DMS79 (cell line): ENCODE measurements around the gene MYCBP2.

Experiments used
- DNase-seq: peaks from one replicate; lab custom pipeline; 2025; lab: John Stamatoyannopoulos, UW

Gene MYCBP2

DNA sequence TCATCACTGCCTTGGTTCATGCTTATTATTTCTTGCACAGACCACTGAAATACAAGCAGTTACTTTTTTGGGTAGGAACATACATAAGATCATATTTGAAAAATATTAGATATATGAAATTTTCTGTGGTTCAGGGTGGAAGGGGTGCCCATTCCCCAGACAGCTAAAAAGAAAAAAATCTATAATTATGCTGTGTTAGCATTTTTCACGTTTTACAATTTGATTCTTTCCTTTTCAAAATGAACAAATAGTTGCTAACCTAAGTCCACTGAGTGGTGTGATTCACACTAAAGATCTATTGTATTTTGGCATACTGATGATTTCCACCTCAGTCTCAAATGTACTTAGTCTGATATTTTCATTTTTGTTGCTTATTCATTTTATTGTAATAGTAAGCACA lies 233.2 kb downstream of the MYCBP2 start:
- DNase-seq, result no peak

GRCh38 chr13:77084755-77085154 lies 242.1 kb downstream of the MYCBP2 start:
- DNase-seq, result no peak

- no peak for DNase-seq
Measured at GRCh38 chr13:77079902-77080413, 246.9 kb downstream of the MYCBP2 start.

DNA sequence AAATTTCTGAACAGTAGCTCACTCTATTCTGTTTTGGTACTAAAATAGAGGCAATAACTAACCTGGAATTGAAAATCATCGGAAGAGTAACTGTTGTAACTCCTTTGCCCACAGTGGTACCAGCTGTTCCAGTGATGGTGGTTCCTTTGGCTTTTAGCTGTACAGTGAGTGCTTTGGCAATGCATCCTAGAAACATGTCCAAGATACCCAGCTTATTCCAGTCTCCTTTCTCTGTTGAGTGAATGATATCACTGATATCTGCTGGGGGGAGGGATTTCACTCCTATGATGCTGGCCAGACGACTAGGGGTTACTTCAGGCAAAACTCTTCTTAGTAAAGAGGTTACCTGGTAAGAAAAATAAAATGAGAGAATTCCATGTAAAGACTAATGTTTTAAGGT lies 259.4 kb downstream of the MYCBP2 start:
- no peak for DNase-seq

- no peak for DNase-seq
Measured at GRCh38 chr13:77065461-77066147, 261.3 kb downstream of the MYCBP2 start.

DNA sequence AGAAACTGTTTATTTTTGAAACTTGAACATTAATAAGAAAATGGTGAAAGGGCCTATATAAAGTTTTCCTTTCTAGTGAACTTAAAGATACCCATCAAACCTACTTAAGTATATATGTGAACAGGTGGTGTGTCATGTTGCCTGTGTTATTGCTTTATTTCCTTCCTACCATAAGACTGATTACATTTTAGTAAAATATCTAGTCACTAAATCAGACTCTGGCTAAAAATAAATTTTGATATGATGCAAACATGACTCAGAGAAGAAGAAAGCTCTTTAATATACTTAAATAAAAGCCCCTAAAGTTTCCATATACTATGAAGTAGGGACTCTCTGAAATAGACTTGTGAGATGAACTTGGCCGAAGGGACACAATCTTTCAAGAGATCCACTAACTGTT lies 264.8 kb downstream of the MYCBP2 start:
- no peak for DNase-seq

DNA sequence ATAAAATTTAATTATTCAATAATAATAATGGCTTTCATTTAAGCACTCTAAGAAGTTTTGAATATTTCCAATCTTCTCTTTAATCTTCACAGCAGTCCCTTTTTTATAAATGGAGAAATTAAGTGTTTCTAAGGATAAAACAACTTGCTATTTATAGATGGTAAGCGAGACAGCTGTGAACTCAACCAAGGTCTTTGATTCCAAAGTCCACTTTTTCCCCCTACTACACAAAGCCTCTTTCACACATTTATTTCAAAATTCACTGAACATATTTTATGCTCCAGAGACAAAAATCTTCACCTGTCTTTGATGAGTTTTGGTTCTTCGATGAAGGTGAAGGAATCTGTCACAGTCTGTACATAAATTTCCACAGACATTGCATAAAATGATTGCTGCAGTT lies 265.5 kb downstream of the MYCBP2 start:
- no peak for DNase-seq

DNA sequence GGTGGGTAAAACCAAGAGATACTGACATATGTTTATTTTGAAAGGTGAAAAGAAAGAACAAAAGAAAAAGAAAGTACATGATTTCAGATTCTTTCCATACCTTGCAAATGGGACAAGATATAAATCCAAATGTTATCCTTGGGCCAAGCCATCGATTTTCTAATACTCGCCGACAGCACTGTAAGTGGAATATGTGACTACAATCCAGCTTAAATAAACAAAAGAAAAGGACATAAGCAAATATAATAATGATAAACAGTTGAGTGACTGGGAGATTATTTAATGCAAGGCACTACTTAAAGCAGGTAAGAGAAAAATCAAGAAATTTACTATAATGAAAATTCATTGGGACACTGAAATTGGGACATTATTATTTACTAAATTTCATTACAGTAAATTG lies 270.0 kb downstream of the MYCBP2 start:
- no peak for DNase-seq

- DNase-seq, result no peak
Measured at GRCh38 chr13:77056382-77056781, 270.5 kb downstream of the MYCBP2 start.

DNA sequence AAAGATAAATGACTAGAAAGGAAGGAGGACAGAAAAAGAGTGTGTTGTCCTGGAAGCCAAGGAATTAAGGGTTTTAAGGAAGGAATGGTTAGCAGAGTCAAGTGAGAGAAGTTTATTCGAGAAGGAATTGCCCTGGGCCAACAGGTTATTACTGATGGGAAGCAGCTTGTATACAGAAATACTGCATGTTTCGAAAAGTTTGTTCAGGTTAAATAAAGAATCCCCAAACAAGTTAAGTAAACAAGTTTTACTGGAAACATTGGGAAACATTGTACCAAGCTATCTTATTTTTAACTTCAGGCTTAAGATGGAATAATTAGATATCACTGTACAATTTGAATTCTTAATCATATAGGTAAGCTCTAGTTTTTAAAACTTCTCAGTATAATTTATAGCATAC lies 271.7 kb downstream of the MYCBP2 start:
- DNase-seq, result no peak

GRCh38 chr13:77053192-77053591 lies 273.7 kb downstream of the MYCBP2 start:
- no peak for DNase-seq

DNA sequence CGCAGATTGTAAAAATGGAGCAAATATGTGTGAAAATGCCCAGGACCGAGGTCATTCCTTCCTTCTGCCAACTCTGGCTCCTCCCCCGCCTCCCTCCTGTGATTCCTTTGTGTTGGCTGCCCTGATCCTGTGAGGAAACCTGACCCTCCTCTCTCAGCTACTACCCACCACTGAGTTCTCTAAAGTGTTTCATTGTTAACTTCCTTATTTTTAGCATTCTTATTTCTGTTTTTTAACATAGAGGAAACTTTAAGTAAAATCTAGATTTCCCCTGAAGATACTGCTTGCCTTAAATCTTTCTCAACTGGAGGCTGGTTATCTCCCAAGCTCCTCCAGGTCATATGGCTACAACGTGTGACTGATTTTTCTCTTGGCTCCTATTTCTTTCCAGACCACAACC lies 278.2 kb downstream of the MYCBP2 start:
- no peak for DNase-seq

DNA sequence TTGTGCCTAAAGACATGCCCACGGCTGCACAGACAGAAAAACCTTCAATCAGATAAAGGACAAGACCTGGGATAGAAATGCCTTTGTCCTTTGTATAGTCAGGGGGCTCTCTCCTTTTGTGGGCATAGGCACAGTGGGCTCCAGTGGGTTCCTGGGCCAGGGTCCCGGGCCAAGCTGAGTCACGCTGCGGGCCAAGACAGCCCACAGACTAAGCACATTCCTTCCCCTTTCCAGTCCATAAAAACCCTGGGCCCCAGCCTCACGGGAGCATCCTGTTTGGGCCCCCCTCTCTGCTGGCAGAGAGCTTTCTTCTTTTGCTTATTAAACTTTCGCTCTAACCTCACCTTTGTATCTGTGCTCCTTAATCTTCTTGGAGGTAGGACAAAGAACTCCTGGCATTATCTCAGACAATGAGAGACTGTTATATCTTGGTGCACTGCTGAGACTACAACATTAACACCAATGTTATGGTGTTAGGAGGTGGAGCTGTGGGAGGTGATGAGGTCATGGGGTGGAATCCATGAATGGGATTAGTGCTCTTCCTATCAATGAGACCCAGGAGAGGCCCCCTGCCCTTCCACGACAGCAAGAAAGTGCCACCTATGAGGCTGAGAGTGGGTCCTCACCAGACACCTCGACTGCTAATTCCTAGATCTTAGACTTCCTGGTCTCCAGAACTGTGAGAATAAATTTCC lies 279.1 kb downstream of the MYCBP2 start:
- DNase-seq, result no peak

DNA sequence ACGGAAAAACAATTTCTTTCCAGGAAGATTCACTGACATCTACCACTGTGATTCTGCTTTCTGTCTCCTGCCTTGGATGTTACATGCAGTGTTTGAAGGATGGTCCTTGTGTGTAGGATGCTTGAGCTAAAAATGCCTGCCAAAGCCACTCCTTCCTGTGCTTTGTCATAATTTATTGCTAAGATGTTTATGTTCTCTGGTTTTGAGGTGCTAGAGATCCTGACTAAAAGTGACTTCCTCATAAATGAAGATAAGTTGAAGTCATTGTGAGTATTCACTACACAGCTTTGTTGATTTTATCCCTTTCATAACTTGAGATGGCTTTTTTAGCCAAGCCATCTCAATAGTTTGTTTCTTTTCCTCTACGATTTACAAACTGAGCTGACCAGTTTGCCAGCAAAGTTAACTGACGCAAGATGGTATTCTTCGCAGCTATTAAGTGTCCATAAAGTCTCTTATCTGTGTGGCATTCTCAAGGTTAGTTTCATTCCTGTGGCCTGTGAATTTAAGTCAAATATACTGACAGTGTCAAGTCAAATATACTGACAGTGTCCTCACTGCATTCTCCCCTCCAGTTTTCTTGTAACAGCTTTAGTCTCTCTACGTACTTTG lies 284.2 kb downstream of the MYCBP2 start:
- DNase-seq, result no peak

GRCh38 chr13:77040835-77041234 lies 286.1 kb downstream of the MYCBP2 start:
- DNase-seq, result no peak

DNA sequence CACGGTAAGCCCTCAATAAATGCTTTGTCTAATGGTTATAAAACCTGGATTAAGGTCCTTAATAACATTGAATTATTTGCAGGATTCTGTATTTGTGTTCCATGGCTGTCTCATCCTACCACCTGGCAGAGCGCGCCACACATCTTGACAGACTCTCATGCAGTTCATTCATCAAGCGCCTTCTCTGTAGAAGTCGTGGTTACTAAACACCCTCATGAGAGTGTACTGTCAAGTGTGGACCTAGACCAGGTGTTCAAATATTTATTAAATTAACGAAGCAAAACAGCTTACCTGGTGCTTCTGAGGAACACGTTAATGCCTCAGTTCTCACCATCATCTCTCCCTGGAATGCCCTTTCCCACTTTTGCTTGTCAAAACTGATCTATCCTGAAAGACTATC lies 286.8 kb downstream of the MYCBP2 start:
- DNase-seq, result no peak

GRCh38 chr13:77038907-77039480 lies 287.9 kb downstream of the MYCBP2 start:
- no peak for DNase-seq

- peak; percentile 30 for DNase-seq
Measured at GRCh38 chr13:77036279-77036678, 290.6 kb downstream of the MYCBP2 start.

DNA sequence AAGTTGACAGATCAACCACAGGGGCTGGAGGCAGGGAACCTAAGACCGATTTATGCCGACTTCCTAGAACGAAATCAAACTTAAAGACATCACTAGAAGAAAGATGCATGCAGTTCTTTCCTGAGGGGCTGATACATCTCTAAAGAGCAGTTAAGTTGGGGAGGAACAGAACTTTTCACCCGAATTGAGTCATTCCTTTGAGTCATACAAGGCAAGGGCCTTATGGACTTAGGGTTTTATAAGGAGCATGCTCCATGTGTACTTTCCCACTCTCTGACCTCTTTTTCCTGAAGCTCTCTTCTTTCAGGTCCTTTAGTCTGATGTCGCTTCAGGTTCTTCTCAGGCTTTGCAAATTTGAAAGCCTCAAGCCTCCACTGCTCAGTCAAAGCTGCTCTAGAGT lies 292.0 kb downstream of the MYCBP2 start:
- no peak for DNase-seq

DNA sequence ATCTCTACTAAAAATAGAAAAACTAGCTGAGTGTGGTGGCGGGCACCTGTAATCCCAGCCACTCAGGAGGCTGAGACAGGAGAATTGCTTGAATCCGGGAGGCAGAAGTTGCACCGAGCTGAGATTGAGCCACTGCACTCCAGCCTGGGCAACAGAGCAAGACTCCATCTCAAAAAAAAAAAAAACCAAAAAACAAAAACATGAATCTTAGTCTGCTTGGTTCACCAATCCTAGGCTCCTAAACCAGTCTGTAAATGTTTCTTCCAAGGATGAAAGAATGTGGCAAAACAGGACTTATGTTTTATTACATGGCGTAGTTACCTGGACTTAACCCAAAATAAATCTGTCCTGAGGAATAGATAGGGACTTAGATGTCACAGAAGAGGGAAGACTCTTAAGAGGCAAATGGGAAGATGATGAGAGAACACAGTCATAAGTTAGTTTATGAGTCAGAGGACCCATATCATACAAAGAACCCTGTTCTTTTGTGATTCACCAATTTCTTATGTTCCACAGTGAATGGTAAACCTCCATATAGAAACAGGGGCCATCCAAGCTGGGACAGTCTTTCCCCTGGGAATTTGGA lies 293.1 kb downstream of the MYCBP2 start:
- no peak for DNase-seq

DNA sequence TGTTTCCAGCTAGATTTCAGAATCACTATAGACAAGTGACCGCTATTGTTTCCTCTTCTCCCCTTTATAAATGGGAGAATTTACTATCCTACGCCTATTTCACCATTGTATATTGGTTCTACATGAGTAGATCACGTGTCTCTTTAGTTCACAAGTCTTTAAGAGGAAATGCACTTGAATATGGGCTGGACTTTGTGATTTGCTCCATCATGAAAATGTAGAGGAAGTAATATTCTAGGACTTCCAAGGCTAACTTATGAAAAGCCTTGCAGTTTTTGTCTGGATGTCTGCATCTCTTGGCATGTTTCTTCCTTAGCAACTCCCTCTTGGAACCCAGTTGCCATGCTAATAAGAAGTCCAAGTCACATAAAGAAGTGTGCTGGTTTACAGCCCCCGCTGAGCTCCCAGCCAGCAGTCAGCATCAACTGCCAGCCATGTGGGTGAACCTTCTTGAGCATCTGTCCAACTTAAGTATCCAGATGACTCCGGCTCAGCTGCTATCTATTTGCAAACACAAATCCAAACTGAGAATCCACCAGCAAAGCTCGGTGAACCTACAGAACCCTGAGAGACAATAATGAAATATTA lies 295.1 kb downstream of the MYCBP2 start:
- no peak for DNase-seq

GRCh38 chr13:77029436-77029835 lies 297.5 kb downstream of the MYCBP2 start:
- no peak for DNase-seq
